ENCODE measurements around the gene LAGE3. TPM values are rescaled to one million over a fixed set of nuclear protein-coding genes. Genes with fewer than 3 reads are reported as not detected.
A peak's percentile ranks its signal among the peaks of the same experiment; 100 is the strongest.

LAGE3 gene
- total and polyA plus RNA-seq, 10 of the 15 experiments (the other 5 are each of a cell fraction or from before 2014, with no cell fraction given), result 5.3 to 63.7 (median 19.7) TPM

GRCh38 chrX:154428176-154429171 is 50.6 kb downstream of the LAGE3 start, which contains the start of gene ATP6AP1 (continued):
- TF ChIP-seq MAX (IDR thresholded peaks at IDR 0.05; ENCODE audit: low read depth, low read length), result no peak; the same call in 1 of the 2 replicates
- peak; percentile 97 for TF ChIP-seq SP1 (IDR thresholded peaks at IDR 0.05; ENCODE audit: low read depth, low read length)
- TF ChIP-seq IRF5 (IDR thresholded peaks at IDR 0.05; ENCODE audit: borderline replicate concordance), result no peak
- no peak for TF ChIP-seq RAD21 (IDR thresholded peaks at IDR 0.05; ENCODE audit: insufficient read depth, low read depth, low read length)
- no peak for TF ChIP-seq E2F8 (IDR thresholded peaks at IDR 0.05; ENCODE audit: low read depth, partially characterized antibody)
- TF ChIP-seq NRF1 (conservative IDR thresholded peaks at IDR 0.05; ENCODE audit: low read depth, low read length), result no peak
- peak; percentile 42 for TF ChIP-seq USF2 (IDR thresholded peaks at IDR 0.05; ENCODE audit: borderline replicate concordance, low read depth, low read length)
- no peak for TF ChIP-seq MTA3 (IDR thresholded peaks at IDR 0.05; ENCODE audit: borderline replicate concordance, low read length)
- TF ChIP-seq YBX1 (IDR thresholded peaks at IDR 0.05), result no peak
- TF ChIP-seq NKRF (conservative IDR thresholded peaks at IDR 0.05), result peak; percentile 78
- TF ChIP-seq ZBTB33 (IDR thresholded peaks at IDR 0.05), result no peak
- TF ChIP-seq JUND (IDR thresholded peaks at IDR 0.05; ENCODE audit: low read depth, low read length), result no peak
- TF ChIP-seq ZNF217 (IDR thresholded peaks at IDR 0.05), result no peak
- no peak for TF ChIP-seq MTA2 (IDR thresholded peaks at IDR 0.05; ENCODE audit: low read depth)
- peak; percentile 90 for TF ChIP-seq NFYB (IDR thresholded peaks at IDR 0.05; ENCODE audit: insufficient read depth, low read depth, low read length)
- TF ChIP-seq NBN (IDR thresholded peaks at IDR 0.05), result peak; percentile 74
- peak; percentile 27; the same call in 1 of the 2 replicates for TF ChIP-seq NFYA (IDR thresholded peaks at IDR 0.05; ENCODE audit: borderline replicate concordance, low read depth, low read length)
- no peak for TF ChIP-seq TCF7 (IDR thresholded peaks at IDR 0.05; ENCODE audit: borderline replicate concordance)
- TF ChIP-seq STAT1 (conservative IDR thresholded peaks at IDR 0.05), result no peak

All from GM12878 (cell line).